SK-N-SH (cell line): ENCODE results near the gene KDM2A. TPM values are rescaled to one million over a fixed set of nuclear protein-coding genes. Genes with fewer than 3 reads are reported as not detected.

ENCODE experiments used
- CTCF ChIA-PET: fragments of 300-600, 350-600 bp; formaldehyde crosslinking; extraction: SDS; loops from one replicate; lab custom pipeline; 2021; lab: Yijun Ruan, JAX
- POLR2A ChIA-PET: fragments of 350-600 bp; sonication (Branson Sonifier 250); formaldehyde crosslinking; extraction: SDS; loops from one replicate; lab custom pipeline; 2020; ENCODE audit warnings: antibody characterized with exemption, inconsistent platforms; lab: Yijun Ruan, JAX
- DNase-seq: peaks from one replicate; pipeline ENCODE4 v3.0.0; 2012
- H2AFZ ChIP-seq: fragments of 200-600 bp; sonication (generic); 2 replicates; pipeline ENCODE4 v1.8.1; 2016; ENCODE audit warnings: antibody characterized with exemption, mild to moderate bottlenecking, low read depth
- H3F3A ChIP-seq: fragments of 200-600 bp; sonication (generic); replicated peaks from 2 replicates; pipeline ENCODE3; 2016; ENCODE audit warnings: antibody characterized with exemption, mild to moderate bottlenecking; ENCODE audit not compliant: insufficient read depth
- H3K27ac ChIP-seq, 2 experiments: fragments of 200-500 bp in 1 of 2; fragments of 200-600 bp in 1 of 2; sonication (Bioruptor generic) in 1 of 2; sonication (generic), shearing (Covaris generic) in 1 of 2; 2 replicates each; pipeline versions ENCODE4 v1.5.1 to v1.6.1; 2014 to 2016; ENCODE audit warnings: low read depth in 2 of 2, inconsistent platforms in 1 of 2, low read length in 1 of 2, mild to moderate bottlenecking in 1 of 2, mixed read lengths in 1 of 2
- H3K27me3 ChIP-seq: fragments of 200-600 bp; sonication (generic), shearing (Covaris generic); 2 replicates; pipeline ENCODE4 v1.6.1; 2016; ENCODE audit warnings: mixed run types; ENCODE audit not compliant: insufficient read depth
- H3K36me3 ChIP-seq, 2 experiments: fragments of 200-500 bp in 1 of 2; fragments of 200-600 bp in 1 of 2; sonication (Bioruptor generic) in 1 of 2; sonication (generic) in 1 of 2; replicated peaks in 1 of 2; 2 replicates each; pipeline versions ENCODE3 to v1.5.1; 2014 to 2016; ENCODE audit warnings: low read length in 1 of 2, mild to moderate bottlenecking in 1 of 2; ENCODE audit not compliant: insufficient read depth in 2 of 2, control insufficient read depth in 1 of 2
- H3K4me1 ChIP-seq, 2 experiments: fragments of 200-500 bp in 1 of 2; fragments of 200-600 bp in 1 of 2; sonication (Bioruptor generic) in 1 of 2; sonication (generic), shearing (Covaris generic) in 1 of 2; 2 replicates each; pipeline versions ENCODE4 v1.5.1 to v1.6.1; 2014 to 2016; ENCODE audit warnings: low read depth in 1 of 2, low read length in 1 of 2, mixed run types in 1 of 2; ENCODE audit not compliant: insufficient read depth in 2 of 2, control insufficient read depth in 1 of 2
- H3K4me2 ChIP-seq: fragments of 200-600 bp; sonication (generic), shearing (Covaris generic); 2 replicates; pipeline ENCODE4 v1.6.1; 2017; ENCODE audit warnings: mixed run types
- H3K4me3 ChIP-seq, 2 experiments: fragments of 200-500 bp in 1 of 2; fragments of 200-600 bp in 1 of 2; sonication (Bioruptor generic) in 1 of 2; sonication (generic), shearing (Covaris generic) in 1 of 2; 2 replicates each; pipeline versions ENCODE4 v1.5.1 to v1.8.1; 2014 to 2016; ENCODE audit warnings: low read depth in 2 of 2, inconsistent platforms in 1 of 2, low read length in 1 of 2, mild to moderate bottlenecking in 1 of 2, mixed read lengths in 1 of 2, moderate library complexity in 1 of 2
- H3K79me2 ChIP-seq: fragments of 200-600 bp; sonication (generic); 2 replicates; pipeline ENCODE4 v1.8.1; 2017; ENCODE audit warnings: mild to moderate bottlenecking; ENCODE audit not compliant: insufficient read depth
- H3K9ac ChIP-seq: fragments of 200-600 bp; sonication (generic); 2 replicates; pipeline ENCODE4 v1.6.1; 2017; ENCODE audit warnings: mixed run types
- H3K9me2 ChIP-seq: fragments of 200-600 bp; sonication (generic); 2 replicates; pipeline ENCODE4 v1.6.1; 2017; ENCODE audit warnings: mixed run types
- H3K9me3 ChIP-seq: fragments of 200-600 bp; sonication (generic); 2 replicates; pipeline ENCODE4 v1.6.1; 2017; ENCODE audit warnings: mixed run types, mild to moderate bottlenecking, moderate library complexity
- H4K20me1 ChIP-seq: fragments of 200-600 bp; sonication (generic); 2 replicates; pipeline ENCODE4 v1.6.1; 2017; ENCODE audit warnings: mild to moderate bottlenecking, mixed run types; ENCODE audit not compliant: insufficient read depth
- ELF1 ChIP-seq: IDR thresholded peaks from 2 replicates; pipeline ENCODE4 v1.4.0; 2012
- FOSL2 ChIP-seq: IDR thresholded peaks from 2 replicates; pipeline ENCODE4 v1.4.0; 2012; ENCODE audit warnings: low read depth, mild to moderate bottlenecking, moderate library complexity, borderline replicate concordance
- FOXM1 ChIP-seq: IDR thresholded peaks from 2 replicates; pipeline ENCODE4 v1.4.0; 2012; ENCODE audit warnings: low read depth, mild to moderate bottlenecking
- MXI1 ChIP-seq: IDR thresholded peaks from 2 replicates; pipeline ENCODE4 v1.6.1; 2012; ENCODE audit warnings: mild to moderate bottlenecking, low read depth, low read length, improper control_type of control experiment
- NFIC ChIP-seq: IDR thresholded peaks from 2 replicates; pipeline ENCODE4 v1.4.0; 2012; ENCODE audit warnings: borderline replicate concordance
- POLR2AphosphoS5 ChIP-seq: IDR thresholded peaks from 2 replicates; pipeline ENCODE4 v1.6.1; 2012; ENCODE audit warnings: low read depth, low read length
- RAD21 ChIP-seq: IDR thresholded peaks from 2 replicates; pipeline ENCODE4 v1.6.1; 2012; ENCODE audit warnings: mild to moderate bottlenecking, low read length
- RFX5 ChIP-seq: IDR thresholded peaks from 2 replicates; pipeline ENCODE4 v1.6.1; 2012; ENCODE audit warnings: mild to moderate bottlenecking, improper control_type of control experiment, low read length
- TAF1 ChIP-seq: IDR thresholded peaks from 2 replicates; pipeline ENCODE4 v1.6.1; 2012; ENCODE audit warnings: low read depth, mild to moderate bottlenecking, low read length, moderate library complexity, borderline replicate concordance
- WGBS: methylation state at CpG from one replicate; pipeline ENCODE4 v1.1.6; 2017; ENCODE audit warnings: low lambda C conversion rate; 5-methylcytosine and 5-hydroxymethylcytosine counted together
- polyA plus RNA-seq, 3 experiments: library from polyadenylated mRNA; depleted of rRNA; stranded (reverse); fragments of >200 nt; gene quantifications; 2 replicates each; pipeline ENCODE4 v1.2.3, GENCODE V29; 2012
- TF ChIP-seq, protein P1 (sequence below): fragments of 150-350 bp; IDR thresholded peaks from 2 replicates; pipeline ENCODE4 v1.6.1; 2016; ENCODE audit warnings: mild to moderate bottlenecking, low read depth, low read length
- TF ChIP-seq, protein P2 (sequence below): fragments of 200-600 bp; sonication (generic); IDR thresholded peaks from 2 replicates; pipeline ENCODE4 v1.6.1; 2017; ENCODE audit warnings: antibody characterized with exemption, mild to moderate bottlenecking, moderate library complexity
- TF ChIP-seq, protein P3 (sequence below): IDR thresholded peaks from 2 replicates; pipeline ENCODE4 v1.6.1; 2012; ENCODE audit warnings: mild to moderate bottlenecking, low read depth, low read length, moderate library complexity

Gene KDM2A
- polyA plus RNA-seq, 1 of the 3 experiments (the other 2 are of a cell fraction), result 28.4 TPM

DNA sequence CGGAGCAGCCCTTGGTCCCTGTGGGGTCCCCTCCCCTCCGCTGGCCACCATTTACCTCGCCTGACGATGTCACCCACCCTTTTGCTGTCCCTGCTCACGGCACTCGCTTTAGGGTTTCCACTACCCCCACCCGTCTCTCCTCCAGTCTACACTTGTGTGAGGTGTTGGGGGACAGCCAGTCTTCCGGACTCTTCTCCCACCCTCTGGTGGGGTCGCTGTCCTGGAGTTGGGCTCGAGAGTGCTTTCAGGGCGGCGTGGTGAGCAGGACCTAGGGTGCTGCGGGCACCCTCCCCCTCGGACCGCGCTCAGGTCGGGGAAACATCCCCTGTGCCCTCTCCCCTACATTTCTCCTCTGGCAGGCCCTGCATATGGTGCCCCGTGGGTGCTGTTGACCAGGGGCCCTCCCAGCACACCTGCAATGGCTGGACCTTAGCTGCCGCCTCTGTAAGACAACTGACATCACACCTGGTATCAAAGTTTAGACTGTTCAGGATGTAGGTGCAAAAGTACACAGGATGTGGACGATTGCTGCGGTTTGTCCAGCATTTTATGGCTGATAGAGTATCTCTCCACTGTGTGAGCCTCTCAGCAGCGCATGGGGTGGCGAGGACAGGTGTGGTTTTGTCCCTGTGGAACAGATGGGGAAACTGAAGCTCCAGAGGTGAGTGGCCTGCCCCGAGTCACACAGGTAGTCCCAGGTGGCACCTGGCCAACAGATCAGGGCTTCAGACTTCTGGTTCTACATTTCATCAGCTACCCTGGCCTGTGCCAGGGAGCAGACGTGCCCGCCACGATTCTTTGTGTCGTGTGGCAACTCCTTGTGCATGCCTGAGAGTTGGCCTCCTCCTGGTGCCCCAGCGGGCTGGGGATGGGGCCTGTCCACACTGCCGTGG lies 148.4 kb downstream of the KDM2A start (continued):
- TF ChIP-seq, protein P1, sequence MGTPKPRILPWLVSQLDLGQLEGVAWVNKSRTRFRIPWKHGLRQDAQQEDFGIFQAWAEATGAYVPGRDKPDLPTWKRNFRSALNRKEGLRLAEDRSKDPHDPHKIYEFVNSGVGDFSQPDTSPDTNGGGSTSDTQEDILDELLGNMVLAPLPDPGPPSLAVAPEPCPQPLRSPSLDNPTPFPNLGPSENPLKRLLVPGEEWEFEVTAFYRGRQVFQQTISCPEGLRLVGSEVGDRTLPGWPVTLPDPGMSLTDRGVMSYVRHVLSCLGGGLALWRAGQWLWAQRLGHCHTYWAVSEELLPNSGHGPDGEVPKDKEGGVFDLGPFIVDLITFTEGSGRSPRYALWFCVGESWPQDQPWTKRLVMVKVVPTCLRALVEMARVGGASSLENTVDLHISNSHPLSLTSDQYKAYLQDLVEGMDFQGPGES, result no peak

DNA sequence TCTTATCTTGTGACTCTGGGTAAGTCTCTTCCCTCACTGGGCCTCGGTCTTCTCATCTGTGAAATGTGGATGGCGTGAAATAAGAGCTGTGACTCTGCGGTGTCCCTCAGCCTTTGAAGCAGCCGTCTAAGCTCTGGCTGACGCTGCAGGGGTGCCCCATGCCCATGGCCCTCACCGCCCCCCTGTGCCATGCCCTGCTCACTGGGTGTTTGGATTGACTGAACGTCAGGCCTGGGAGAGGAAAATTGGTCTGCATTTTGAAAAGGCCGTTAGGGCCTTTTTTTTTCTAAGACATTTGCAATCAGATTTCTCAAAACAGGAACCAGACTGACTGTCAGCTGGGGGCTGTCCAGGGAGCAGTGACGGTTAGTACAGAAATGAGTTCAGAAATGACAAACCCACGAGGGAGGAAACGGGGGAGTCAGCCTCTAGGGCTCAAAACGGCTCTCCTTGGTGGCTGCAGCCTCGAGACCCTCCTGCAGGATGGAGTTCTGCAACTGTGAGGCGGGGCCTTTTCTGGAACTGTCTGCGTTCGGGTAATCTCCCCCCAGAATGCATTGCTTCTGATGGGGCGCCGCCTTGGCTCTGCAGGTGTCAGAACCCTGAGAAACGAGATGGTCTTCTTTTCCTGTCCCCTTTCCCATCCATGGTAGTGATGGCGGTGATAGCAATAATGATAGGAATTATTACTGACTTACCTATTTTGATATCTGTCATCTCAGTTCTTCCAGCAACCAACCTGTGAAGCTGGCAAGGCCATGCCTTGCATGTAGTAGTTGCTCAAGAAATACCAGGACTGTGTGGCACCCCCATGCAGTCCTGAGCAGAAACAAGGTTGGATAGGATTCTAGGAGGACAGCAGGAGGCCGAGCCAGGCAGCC lies 149.3 kb downstream of the KDM2A start:
- WGBS, result 87% methylated on average over 13 of the region's 21 CpGs
- Histone ChIP-seq H3K9ac (no peak overlapping the region), H4K20me1 (peaks cover 33% of the 10 kb centered on the region), H3K27ac (no peak overlapping the region), H3K27me3 (no peaks in the 10 kb centered on the region), H3K4me2 (peak overlapping the region; percentile 93), H3K36me3 (peaks cover 0 to 8% of the 10 kb centered on the region in 2 experiments), H3F3A (peaks cover 7% of the 10 kb centered on the region), H3K4me1 (peaks cover 5 to 23% of the 10 kb centered on the region in 2 experiments; a peak in 2 of 4 replicates), H3K79me2 (peaks cover 58% of the 10 kb centered on the region), H3K9me3 (no peaks in the 10 kb centered on the region), H3K9me2 (no peaks in the 10 kb centered on the region), H3K4me3 (no peak overlapping the region), H2AFZ (no peak overlapping the region)
- ChIA-PET POLR2A (no interaction called here), CTCF (interaction anchor here (0.8 to 10.0 kb wide), 7 partner anchors 8 to 108 kb away, joined by 3 to 274 read pairs (median 4); partner anchors contain the start of gene ANKRD13D)
- DNase-seq, result no peak
- no peak for TF ChIP-seq FOSL2
- no peak for TF ChIP-seq MXI1
- no peak for TF ChIP-seq ELF1
- no peak for TF ChIP-seq FOXM1
- TF ChIP-seq POLR2AphosphoS5, result no peak
- TF ChIP-seq, protein P2, sequence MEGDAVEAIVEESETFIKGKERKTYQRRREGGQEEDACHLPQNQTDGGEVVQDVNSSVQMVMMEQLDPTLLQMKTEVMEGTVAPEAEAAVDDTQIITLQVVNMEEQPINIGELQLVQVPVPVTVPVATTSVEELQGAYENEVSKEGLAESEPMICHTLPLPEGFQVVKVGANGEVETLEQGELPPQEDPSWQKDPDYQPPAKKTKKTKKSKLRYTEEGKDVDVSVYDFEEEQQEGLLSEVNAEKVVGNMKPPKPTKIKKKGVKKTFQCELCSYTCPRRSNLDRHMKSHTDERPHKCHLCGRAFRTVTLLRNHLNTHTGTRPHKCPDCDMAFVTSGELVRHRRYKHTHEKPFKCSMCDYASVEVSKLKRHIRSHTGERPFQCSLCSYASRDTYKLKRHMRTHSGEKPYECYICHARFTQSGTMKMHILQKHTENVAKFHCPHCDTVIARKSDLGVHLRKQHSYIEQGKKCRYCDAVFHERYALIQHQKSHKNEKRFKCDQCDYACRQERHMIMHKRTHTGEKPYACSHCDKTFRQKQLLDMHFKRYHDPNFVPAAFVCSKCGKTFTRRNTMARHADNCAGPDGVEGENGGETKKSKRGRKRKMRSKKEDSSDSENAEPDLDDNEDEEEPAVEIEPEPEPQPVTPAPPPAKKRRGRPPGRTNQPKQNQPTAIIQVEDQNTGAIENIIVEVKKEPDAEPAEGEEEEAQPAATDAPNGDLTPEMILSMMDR, result no peak
- no peak for TF ChIP-seq RAD21
- TF ChIP-seq NFIC, result no peak
- TF ChIP-seq TAF1, result no peak
- TF ChIP-seq, protein P3, sequence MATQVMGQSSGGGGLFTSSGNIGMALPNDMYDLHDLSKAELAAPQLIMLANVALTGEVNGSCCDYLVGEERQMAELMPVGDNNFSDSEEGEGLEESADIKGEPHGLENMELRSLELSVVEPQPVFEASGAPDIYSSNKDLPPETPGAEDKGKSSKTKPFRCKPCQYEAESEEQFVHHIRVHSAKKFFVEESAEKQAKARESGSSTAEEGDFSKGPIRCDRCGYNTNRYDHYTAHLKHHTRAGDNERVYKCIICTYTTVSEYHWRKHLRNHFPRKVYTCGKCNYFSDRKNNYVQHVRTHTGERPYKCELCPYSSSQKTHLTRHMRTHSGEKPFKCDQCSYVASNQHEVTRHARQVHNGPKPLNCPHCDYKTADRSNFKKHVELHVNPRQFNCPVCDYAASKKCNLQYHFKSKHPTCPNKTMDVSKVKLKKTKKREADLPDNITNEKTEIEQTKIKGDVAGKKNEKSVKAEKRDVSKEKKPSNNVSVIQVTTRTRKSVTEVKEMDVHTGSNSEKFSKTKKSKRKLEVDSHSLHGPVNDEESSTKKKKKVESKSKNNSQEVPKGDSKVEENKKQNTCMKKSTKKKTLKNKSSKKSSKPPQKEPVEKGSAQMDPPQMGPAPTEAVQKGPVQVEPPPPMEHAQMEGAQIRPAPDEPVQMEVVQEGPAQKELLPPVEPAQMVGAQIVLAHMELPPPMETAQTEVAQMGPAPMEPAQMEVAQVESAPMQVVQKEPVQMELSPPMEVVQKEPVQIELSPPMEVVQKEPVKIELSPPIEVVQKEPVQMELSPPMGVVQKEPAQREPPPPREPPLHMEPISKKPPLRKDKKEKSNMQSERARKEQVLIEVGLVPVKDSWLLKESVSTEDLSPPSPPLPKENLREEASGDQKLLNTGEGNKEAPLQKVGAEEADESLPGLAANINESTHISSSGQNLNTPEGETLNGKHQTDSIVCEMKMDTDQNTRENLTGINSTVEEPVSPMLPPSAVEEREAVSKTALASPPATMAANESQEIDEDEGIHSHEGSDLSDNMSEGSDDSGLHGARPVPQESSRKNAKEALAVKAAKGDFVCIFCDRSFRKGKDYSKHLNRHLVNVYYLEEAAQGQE, result no peak
- no peak for TF ChIP-seq RFX5
